Lower lobe of right lung (tissue), 2 donors: Measurements from ENCODE around the gene FBXL5. TPM values are rescaled to one million over a fixed set of nuclear protein-coding genes. Genes with fewer than 3 reads are reported as not detected.

ENCODE experiments used
- ATAC-seq, 2 donors: fragments of 200-7000 bp; cut with Tn5 transposase; one replicate each; pipeline ENCODE4 v1.9.1; 2020 to 2022; ENCODE audit warnings: mild to moderate bottlenecking in 2 of 2, moderate library complexity in 2 of 2
- DNase-seq: peaks from one replicate; pipeline ENCODE4 v3.0.0-alpha.2; 2020
- H3K27ac ChIP-seq: fragments of 200-600 bp; one replicate; pipeline ENCODE4 v1.8.0; 2022
- H3K27me3 ChIP-seq: fragments of 200-600 bp; one replicate; pipeline ENCODE4 v1.8.0; 2022; ENCODE audit warnings: low read depth
- H3K36me3 ChIP-seq: fragments of 200-600 bp; one replicate; pipeline ENCODE4 v1.8.0; 2022; ENCODE audit warnings: mild to moderate bottlenecking
- H3K4me1 ChIP-seq: fragments of 200-600 bp; one replicate; pipeline ENCODE4 v1.8.0; 2022
- H3K4me3 ChIP-seq: fragments of 200-600 bp; one replicate; pipeline ENCODE4 v1.8.0; 2022; ENCODE audit warnings: mild to moderate bottlenecking
- H3K9me3 ChIP-seq: fragments of 200-600 bp; one replicate; pipeline ENCODE4 v1.8.0; 2022
- intact Hi-C: fragments of 100-400 bp; cut with DNase I; formaldehyde crosslinking; loops from one replicate; pipeline ENCODE4 v1.11.0; 2022
- total RNA-seq: library from RNA; stranded (reverse); fragmentation: NEBNext Ultra II Directional; extraction: Animal tissue kit (Norgen Biotek cat#: 25700); gene quantifications from one replicate; pipeline ENCODE4 v1.2.1, GENCODE V29; 2021
- TF ChIP-seq, protein P1 (sequence below): fragments of 200-600 bp; IDR thresholded peaks from one replicate; pipeline ENCODE4 v1.8.0; 2022; ENCODE audit warnings: antibody characterized with exemption, mild to moderate bottlenecking
- donor health status: DM: no; HTN: yes; CAD: no; lungs with severe emphysema.

Gene FBXL5
- total RNA-seq, 1 donor from 2014 or later = 113 TPM

DNA sequence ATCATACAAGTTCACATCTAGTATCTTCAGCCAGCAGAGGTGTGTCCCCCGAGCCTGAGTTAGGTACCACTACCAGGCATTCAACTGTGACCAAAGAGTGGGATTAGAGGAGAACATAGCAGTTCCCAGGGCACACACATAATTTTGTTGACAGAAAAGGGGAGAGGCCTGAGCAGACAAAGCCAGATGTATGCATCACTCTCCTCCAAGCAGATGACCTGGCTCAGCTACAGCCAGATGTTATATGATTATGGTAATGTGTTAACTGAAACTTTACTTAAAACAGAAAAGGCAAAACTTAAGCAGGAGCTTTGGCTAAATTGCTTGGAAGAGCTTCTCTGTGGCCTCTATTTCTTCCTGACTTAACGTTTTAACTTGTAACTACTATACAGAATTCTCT, 96.6 kb downstream of the FBXL5 start:
- H3K36me3 ChIP-seq = peaks cover 40% of the 10 kb centered on the region
- no peaks in the 10 kb centered on the region for H3K27me3 ChIP-seq
- no peaks in the 10 kb centered on the region for H3K4me1 ChIP-seq
- TF ChIP-seq, protein P1, sequence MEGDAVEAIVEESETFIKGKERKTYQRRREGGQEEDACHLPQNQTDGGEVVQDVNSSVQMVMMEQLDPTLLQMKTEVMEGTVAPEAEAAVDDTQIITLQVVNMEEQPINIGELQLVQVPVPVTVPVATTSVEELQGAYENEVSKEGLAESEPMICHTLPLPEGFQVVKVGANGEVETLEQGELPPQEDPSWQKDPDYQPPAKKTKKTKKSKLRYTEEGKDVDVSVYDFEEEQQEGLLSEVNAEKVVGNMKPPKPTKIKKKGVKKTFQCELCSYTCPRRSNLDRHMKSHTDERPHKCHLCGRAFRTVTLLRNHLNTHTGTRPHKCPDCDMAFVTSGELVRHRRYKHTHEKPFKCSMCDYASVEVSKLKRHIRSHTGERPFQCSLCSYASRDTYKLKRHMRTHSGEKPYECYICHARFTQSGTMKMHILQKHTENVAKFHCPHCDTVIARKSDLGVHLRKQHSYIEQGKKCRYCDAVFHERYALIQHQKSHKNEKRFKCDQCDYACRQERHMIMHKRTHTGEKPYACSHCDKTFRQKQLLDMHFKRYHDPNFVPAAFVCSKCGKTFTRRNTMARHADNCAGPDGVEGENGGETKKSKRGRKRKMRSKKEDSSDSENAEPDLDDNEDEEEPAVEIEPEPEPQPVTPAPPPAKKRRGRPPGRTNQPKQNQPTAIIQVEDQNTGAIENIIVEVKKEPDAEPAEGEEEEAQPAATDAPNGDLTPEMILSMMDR = no peak
- intact Hi-C loops = no loop called here
- no peak overlapping the region for H3K4me3 ChIP-seq
- no peak overlapping the region for H3K27ac ChIP-seq
- ATAC-seq (no peak), DNase-seq (no peak)
- no peaks in the 10 kb centered on the region for H3K9me3 ChIP-seq

DNA sequence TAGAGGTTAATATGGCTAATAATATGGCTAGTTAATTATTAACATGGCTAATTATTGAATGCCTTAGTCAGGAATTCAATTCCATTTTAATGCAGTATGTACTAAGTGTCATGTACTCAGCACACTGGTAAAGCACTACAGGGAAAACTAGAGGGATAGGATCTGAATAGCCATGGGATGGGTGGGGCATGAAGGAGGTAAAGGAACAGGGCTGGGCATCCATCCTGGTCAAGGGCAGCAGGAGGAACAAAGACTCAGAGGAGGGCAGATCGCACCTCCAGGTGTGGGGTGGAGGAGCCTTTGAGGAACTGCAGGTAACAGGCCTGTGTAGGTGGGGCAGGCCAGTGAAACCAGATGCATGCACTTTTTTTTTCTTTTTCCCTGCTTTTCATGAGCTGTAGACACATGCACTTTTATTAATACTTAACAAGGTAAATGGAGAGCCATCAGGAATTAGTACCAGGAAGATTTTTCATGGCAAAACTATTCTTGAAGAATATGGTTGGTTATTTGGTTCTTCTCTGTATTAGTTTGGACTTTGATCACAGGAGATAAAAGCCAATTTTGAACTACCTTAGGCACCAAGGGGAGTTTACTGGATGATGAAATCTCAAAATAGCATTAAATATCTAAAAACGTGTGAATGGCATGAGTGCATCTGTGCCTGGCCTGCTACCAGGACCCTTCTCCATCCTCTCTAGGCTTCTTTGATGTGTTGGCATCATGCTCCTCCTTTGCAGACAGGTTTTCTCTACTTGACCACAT, 97.2 kb downstream of the FBXL5 start:
- ATAC-seq (no peak), DNase-seq (no peak)
- TF ChIP-seq, protein P1 = no peak
- no peaks in the 10 kb centered on the region for H3K9me3 ChIP-seq
- H3K4me3 ChIP-seq = no peak overlapping the region
- no peaks in the 10 kb centered on the region for H3K4me1 ChIP-seq
- no peaks in the 10 kb centered on the region for H3K27me3 ChIP-seq
- intact Hi-C loops = no loop called here
- H3K27ac ChIP-seq = no peak overlapping the region
- peaks cover 40% of the 10 kb centered on the region for H3K36me3 ChIP-seq

DNA sequence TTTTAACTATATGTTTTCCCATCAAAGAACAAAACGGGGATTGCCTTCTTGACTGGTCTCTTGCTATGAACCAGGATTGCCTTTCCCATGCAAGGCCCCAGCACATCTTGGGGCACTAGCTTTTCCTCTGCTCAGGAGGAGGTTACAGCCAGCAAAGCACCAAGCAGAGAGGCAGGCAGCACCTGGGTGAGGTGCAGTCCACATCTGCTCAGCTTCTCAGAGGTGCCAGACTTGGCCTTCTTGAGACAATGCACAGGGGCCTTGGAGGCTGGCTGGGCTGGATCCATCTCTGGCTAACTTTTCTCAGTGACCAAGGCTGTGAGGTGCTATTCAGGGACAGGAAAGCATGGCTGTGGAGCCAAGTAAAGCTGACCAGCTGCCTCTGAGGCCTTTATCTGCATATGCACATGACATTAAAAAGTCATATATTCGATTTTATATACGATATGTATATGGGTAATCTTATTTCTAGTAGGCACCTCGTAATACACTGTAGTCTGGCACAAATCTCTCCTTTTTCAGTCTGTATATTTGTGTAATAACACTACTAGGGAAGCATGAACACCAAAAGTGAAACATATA, 98.6 kb downstream of the FBXL5 start:
- Histone ChIP-seq H3K27ac (no peak overlapping the region), H3K4me3 (no peak overlapping the region), H3K9me3 (no peaks in the 10 kb centered on the region), H3K27me3 (no peaks in the 10 kb centered on the region), H3K36me3 (peaks cover 39% of the 10 kb centered on the region), H3K4me1 (no peaks in the 10 kb centered on the region)
- TF ChIP-seq, protein P1 = no peak
- ATAC-seq = no peak
- no peak for DNase-seq
- intact Hi-C loops = no loop called here

Other genes starting within 250 kb of the FBXL5 start
- 10.7 TPM for gene C1QTNF7, start 227.3 kb downstream of the FBXL5 start, total RNA-seq
- 21.2 TPM for gene CC2D2A, start 185.5 kb downstream of the FBXL5 start, total RNA-seq
- gene FAM200B, start 26.5 kb upstream of the FBXL5 start, total RNA-seq = 35.3 TPM
- 17.8 TPM for gene BST1, start 47.7 kb upstream of the FBXL5 start, total RNA-seq
- gene CD38, start 123.0 kb upstream of the FBXL5 start, total RNA-seq = 8.5 TPM